GM21367 (cell line): Measurements from ENCODE around the gene PELI3.

ENCODE experiments used
- ATAC-seq: cut with Tn5 transposase; IDR thresholded peaks from one replicate; pipeline ENCODE4 v1.9.1; 2021; ENCODE audit not compliant: unreplicated experiment

The PELI3 gene

GRCh38 chr11:66473608-66474515 is 7.2 kb downstream of the PELI3 start:
- no peak for ATAC-seq

DNA sequence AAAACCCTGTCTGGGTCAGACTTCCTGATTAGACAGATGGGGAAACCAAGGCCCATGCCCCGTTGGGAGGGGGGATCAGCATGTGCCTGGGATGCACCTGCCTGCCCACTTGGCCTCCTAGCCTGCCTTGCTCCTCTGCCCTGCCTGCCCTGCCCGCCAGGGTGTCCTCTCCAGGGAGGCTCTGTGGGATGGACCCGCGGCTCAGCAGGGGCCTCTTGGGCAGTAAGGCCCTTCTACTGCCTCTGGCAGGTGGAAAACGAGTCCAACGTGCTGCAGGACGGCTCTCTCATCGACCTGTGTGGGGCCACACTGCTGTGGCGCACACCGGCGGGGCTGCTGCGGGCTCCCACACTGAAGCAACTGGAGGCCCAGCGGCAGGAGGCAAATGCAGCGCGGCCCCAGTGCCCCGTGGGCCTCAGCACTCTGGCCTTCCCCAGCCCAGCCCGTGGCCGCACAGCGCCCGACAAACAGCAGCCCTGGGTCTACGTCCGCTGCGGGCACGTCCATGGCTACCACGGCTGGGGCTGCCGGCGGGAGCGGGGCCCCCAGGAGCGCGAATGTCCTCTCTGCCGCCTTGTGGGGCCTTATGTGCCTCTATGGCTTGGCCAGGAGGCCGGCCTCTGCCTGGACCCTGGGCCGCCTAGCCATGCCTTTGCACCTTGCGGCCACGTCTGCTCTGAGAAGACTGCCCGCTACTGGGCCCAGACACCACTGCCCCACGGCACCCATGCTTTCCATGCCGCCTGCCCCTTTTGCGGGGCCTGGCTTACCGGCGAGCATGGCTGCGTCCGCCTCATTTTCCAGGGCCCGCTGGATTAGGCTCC is 8.9 kb downstream of the PELI3 start:
- ATAC-seq, result no peak

DNA sequence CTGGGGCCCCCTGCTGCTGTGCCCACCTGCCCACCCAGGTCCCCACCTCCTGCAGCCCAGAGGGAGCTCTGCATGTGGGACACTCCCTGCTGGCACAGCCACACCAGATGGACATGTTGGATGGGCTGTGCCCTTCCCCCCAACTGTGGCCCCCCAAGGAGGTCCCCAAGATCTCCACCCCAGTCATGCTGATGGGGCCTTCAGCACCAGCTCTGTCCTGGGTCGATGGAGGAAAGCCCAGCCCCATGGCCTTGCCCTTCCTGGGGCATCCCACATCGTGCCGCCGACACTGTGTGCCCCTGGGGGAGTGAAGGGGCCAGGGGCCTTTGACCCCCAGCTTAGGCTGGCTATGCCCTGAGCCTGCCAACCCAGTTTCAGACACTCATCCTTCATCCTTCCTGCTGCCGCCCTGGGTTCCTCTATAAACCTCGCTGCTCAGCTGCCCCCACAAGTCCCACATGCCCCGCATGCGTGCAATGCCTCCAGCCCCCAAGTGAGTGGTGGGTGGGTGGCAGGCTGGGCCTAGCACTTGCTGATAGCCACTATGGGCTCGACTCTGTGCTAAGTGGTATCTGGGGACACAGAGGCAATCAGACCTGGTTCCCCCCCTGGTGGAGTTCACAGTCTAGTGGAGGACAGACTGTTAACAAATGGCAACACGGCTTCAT is 9.6 kb downstream of the PELI3 start:
- no peak for ATAC-seq

DNA sequence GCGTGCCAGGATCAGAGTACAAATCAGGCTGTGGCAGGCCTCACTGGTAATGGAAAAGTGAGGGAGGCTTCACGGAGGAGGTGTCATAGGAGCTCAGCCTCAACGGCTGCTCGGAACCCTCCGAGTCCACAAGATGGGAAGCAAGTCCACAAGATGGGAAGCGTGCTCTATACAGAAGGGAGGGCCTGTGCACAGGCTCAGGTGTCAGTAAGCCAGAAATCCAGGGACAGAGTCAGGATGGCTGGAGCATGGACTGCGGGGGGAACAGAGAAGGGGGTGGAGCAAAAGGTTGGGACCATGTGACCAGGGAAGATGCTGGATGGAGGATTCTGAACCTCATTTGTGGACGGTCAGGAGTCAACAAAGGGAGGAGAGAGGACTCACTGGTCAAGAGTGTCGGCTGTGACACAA is 10.1 kb downstream of the PELI3 start:
- no peak for ATAC-seq

DNA sequence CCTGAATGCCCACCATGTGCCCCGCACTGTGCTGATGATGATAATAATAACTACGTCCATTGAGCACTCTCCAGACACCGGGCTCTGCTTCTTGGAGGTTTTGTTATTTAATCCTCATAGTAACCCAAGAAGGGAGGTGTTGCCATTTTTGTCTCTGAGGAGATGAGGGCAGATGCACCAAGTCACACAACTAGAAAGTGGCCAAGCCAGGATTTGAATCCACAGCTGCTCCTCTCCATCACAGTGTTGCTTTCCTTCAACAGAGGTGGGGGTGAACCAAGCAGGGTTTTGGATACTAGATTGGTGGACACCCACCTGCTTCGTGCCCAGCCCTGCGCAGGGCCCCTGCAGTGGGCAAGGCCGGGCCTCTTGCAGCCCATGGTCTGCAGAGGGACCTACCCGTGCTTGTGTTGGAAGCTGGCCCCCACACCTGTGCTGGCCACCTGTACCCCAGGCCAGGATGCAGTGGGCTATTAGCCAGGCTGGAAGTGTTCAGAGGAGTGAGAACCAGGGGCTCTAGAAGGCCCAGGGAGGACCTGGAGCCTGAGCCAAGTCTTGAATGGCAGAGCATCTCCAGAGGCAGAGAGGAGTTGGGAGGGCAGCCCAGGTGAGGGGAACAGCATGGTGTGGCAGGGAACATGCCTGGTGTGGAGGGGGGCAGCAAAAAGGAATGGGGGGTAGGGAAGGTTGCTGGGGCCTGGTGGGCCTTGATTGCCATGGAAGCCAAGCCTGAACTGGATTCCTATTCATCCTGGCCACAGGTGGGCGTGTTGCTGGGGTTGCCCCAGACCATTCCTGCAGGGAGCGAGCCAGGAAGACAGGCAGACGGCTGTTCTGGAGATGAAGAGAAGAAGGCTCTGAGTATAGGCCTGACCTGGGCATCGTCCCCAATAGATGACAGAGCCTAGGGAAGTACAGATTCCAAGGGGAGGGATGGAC is 10.8 kb downstream of the PELI3 start:
- no peak for ATAC-seq

DNA sequence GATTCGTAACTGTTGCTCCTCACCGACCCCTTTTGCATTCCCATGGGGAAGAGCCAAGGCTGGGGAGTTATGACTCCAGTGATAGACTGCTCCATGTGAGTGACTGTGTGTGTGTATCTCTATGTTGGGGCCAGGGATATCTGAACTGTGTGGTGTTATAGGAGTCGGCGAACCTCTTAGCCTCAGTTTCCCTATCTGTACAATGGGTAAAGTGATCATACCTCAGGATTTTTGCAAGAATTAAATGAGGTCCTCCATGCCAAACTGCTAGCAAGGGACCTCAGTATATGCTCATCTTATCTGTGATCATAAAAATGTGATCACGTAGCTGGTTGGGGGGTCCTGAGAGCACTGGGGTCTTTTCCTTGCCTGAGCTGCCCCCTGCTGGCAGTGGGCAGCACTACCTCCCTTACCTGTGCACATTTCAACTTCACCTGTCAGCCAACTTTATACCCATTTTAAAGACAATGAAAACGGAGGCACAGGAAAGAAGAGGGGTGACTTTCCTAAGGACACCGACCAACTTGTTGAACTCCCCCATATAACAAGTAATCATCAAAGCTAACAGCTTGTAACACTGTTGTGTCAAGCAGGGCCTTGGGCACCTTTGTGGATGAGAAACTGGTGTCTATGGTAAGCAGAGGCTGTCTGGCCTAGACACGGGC is 12.2 kb downstream of the PELI3 start:
- no peak for ATAC-seq

GRCh38 chr11:66479394-66480116 is 12.8 kb downstream of the PELI3 start:
- ATAC-seq, result no peak

DNA sequence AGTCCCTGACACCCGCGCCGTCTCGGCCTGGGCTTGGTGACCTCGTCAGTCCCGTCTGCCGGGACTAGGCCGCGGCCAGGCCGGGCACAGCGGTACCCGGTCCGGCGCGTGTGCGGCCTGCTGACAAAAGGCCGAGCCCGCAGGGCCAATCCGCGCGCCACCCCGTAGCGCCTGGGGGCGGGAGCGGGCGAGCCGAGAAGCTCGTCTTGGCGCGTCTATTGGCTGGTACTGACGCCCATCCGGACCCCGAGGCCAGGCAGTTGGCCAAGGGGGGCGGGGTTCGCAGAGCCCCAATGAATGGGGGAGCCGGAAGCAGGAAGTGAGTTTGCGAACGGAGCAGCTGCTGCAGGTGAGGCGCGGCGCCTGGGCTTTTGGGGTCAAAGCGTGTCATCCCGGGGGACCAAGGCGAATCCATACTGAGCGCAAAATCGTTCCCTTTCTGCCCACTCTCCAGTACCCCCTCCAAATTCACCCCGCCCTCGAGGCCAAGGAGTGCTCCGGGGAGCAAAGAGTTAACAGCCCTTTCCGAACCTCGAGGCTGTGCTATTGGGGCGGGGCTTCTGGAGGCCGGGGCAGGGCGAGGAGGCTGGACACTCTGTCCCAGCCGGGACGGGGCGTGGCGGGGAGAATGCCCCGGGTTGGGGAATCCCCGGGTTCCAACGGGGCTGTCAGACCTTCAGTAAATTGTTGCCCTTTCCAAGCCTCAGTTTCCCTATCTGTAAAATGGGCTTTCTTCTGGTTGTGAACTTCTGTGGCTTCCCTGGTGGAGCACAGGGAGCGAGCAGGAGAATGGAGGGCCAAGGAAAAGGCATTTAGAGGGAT is 13.6 kb downstream of the PELI3 start, which contains the start of gene DPP3:
DPP3 (plus strand) TSS at position 318 of the 822 bp plus-strand sequence. CDS start 1,767 bp downstream, outside the sequence.
- ATAC-seq, result peak; percentile 75

GRCh38 chr11:66484806-66485380 is 18.2 kb downstream of the PELI3 start:
- ATAC-seq, result no peak

- no peak for ATAC-seq
Observed at GRCh38 chr11:66488957-66489356, 22.3 kb downstream of the PELI3 start.

DNA sequence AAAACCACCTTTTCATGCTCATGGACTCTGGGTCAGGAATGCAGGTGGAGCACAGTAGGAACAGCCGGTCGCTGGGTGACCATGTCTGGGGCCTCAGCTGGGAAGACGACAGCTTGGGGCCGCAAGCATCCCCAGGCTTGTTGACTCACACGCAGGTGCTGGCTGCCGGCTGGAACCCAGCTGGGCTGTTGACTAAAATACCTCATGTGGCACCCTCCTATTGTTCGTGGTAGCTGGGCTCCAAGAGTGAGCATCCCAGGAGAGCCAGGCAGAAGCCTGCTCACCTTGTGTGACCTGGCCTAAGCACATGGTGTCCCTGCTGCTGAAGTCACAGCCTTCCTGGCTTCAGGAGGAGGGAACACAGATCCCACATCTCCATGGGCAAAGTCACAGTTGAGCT is 22.9 kb downstream of the PELI3 start:
- ATAC-seq, result no peak

- no peak for ATAC-seq
Observed at GRCh38 chr11:66491315-66491935, 24.7 kb downstream of the PELI3 start.

GRCh38 chr11:66492161-66492865 is 25.6 kb downstream of the PELI3 start:
- ATAC-seq, result no peak

- ATAC-seq, result no peak
Observed at GRCh38 chr11:66493130-66493529, 26.4 kb downstream of the PELI3 start.

DNA sequence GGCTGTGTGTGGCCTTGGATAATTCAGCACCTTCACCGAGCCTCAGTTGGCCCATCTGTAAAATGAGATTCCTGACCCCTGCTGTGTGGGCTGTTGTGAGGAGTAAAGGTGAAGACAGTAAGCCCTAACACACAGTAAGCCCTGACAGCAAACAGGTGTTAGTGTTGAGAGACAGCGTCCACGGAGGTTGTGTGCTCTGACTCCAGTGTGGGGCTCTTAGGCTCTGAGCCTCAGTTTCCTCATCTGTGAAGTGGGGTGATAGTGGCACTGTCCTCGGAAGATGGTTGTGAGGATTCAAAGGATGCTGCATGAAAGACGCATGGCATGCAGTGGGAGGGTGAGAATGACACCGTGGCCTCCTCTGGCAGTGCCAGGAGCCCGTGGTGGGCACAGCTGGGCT is 27.8 kb downstream of the PELI3 start:
- ATAC-seq, result no peak

DNA sequence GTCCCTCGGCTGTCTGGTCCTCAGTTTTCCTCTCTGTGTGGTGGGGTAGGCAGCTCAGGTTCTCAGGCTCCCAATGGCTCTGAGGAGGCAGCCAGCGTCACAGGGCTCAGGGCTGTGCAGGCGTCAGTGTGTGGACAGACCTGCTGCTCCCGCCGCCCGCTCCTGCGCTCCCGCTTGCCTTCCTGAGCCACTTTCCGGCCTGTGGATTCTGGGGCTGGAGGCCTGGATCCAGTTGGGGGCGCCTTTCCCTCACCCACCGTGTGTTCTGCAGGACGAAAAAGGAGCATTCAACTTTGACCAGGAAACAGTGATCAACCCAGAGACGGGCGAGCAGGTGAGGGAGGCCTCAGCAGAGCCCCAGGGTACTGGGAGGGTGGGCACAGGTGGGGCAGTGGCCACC is 28.2 kb downstream of the PELI3 start:
- ATAC-seq, result no peak

DNA sequence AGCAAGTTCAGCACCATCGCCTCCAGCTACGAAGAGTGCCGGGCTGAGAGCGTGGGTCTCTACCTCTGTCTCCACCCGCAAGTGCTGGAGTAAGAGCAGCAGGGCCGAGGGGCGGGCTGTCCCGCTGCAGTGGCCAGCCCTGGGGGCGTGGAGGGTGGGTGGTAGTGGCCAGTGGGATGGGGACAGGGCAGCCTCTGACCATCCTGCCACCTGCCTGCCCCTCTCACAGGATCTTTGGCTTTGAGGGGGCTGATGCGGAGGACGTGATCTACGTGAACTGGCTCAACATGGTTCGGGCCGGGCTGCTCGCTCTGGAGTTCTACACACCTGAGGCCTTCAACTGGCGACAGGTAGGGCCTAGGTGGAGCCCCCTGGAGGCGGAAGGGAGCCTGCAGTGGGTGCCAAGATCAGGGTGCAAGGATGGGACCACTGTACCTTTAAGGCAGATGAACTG is 28.7 kb downstream of the PELI3 start:
- no peak for ATAC-seq
